GM12878 (cell line): Measurements from ENCODE around the gene ANOS1. TPM values are rescaled to one million over a fixed set of nuclear protein-coding genes. Genes with fewer than 3 reads are reported as not detected.

Source experiments
- ATAC-seq: fragments of 200-7000 bp; cut with Tn5 transposase; 3 replicates; pipeline ENCODE4 v1.9.1; 2020; ENCODE audit warnings: mild to moderate bottlenecking, moderate library complexity
- BruUV-seq: library from RNA; stranded (reverse); fragments of 400-500 nt; replicated peaks from 2 replicates; lab custom pipeline; 2021; lab: Mats Ljungman, UMichigan
- CTCF ChIA-PET: fragments of 300-600 bp; sonication (Branson Sonifier 250); formaldehyde crosslinking; extraction: SDS; loops from one replicate; lab custom pipeline; 2021; ENCODE audit warnings: inconsistent platforms; lab: Yijun Ruan, JAX
- POLR2A ChIA-PET: fragments of 350-600 bp; formaldehyde crosslinking; extraction: SDS; loops from one replicate; lab custom pipeline; 2021; ENCODE audit warnings: inconsistent platforms; lab: Charles Lee
- RAD21 ChIA-PET: fragments of 300-600 bp; sonication (Branson Sonifier 250); formaldehyde crosslinking; loops from one replicate; lab custom pipeline; 2023; ENCODE audit warnings: antibody characterized with exemption; ENCODE audit not compliant: unreplicated experiment; lab: Charles Lee
- SMC1A ChIA-PET: fragments of 300-600 bp; sonication (Branson Sonifier 250); formaldehyde crosslinking; loops from one replicate; lab custom pipeline; 2023; ENCODE audit not compliant: unreplicated experiment, uncharacterized antibody; lab: Charles Lee
- DNase-seq: peaks from one replicate; pipeline ENCODE4 v3.0.0-alpha.2; 2011; ENCODE audit warnings: low read depth, low spot score
- FAIRE-seq: peaks from 3 replicates; lab custom pipeline; 2011; peaks lifted over from hg19 to GRCh38; lab: Jason Lieb, UNC
- H2AFZ ChIP-seq: 2 replicates; pipeline ENCODE4 v1.6.0; 2011; ENCODE audit warnings: low read depth, low read length, control low read depth; ENCODE audit not compliant: control insufficient read depth
- H3K27ac ChIP-seq: 2 replicates; pipeline ENCODE4 v1.5.1; 2011; ENCODE audit warnings: control low read depth; ENCODE audit not compliant: control insufficient read depth, insufficient read depth
- H3K27me3 ChIP-seq, 2 experiments: replicated peaks in 1 of 2; 2 replicates each; pipeline versions ENCODE4 v1.6.0 to v1.6.1; 2011; ENCODE audit warnings: low read length in 1 of 2; ENCODE audit not compliant: control insufficient read depth in 2 of 2, insufficient read depth in 2 of 2
- H3K36me3 ChIP-seq, 2 experiments: 2 replicates each; pipeline ENCODE4 v1.5.1; 2011; ENCODE audit warnings: low read length in 1 of 2; ENCODE audit not compliant: control insufficient read depth in 2 of 2, insufficient read depth in 2 of 2
- H3K4me1 ChIP-seq: 2 replicates; pipeline ENCODE4 v1.6.1; 2011; ENCODE audit warnings: mild to moderate bottlenecking, low read length, moderate library complexity, mixed read lengths; ENCODE audit not compliant: control insufficient read depth, insufficient read depth
- H3K4me2 ChIP-seq: 2 replicates; pipeline ENCODE4 v1.6.0; 2011; ENCODE audit warnings: control low read depth; ENCODE audit not compliant: control insufficient read depth, insufficient read depth
- H3K4me3 ChIP-seq: fragments of 200-600 bp; sonication (generic); 2 replicates; pipeline ENCODE4 v1.5.1; 2016
- H3K79me2 ChIP-seq: 2 replicates; pipeline ENCODE4 v1.6.0; 2011; ENCODE audit warnings: low read length; ENCODE audit not compliant: control insufficient read depth, insufficient read depth
- H3K9ac ChIP-seq: 2 replicates; pipeline ENCODE4 v1.8.0; 2011; ENCODE audit warnings: low read length, control low read depth, mixed read lengths; ENCODE audit not compliant: control insufficient read depth, insufficient read depth
- H3K9me3 ChIP-seq: replicated peaks from 3 replicates; pipeline ENCODE4 v1.5.1; 2011; ENCODE audit warnings: mild to moderate bottlenecking, low read length; ENCODE audit not compliant: control insufficient read depth, insufficient read depth
- H4K20me1 ChIP-seq: 2 replicates; pipeline ENCODE4 v1.6.0; 2011; ENCODE audit not compliant: control insufficient read depth, insufficient read depth
- CBX5 ChIP-seq: sonication (generic); IDR thresholded peaks from 2 replicates; pipeline ENCODE4 v1.6.1; 2016; ENCODE audit warnings: low read depth, moderate library complexity, mild to moderate bottlenecking, inconsistent platforms
- NKRF ChIP-seq: fragments of 450-650 bp; conservative IDR thresholded peaks from 2 replicates; pipeline ENCODE4 v1.6.1; 2017; ENCODE audit warnings: mild to moderate bottlenecking, moderate library complexity
- REST ChIP-seq: IDR thresholded peaks from 2 replicates; pipeline ENCODE4 v1.6.1; 2012; ENCODE audit warnings: mild to moderate bottlenecking, low read depth, low read length
- SUPT20H ChIP-seq: IDR thresholded peaks from 2 replicates; pipeline ENCODE4 v1.6.1; 2011; ENCODE audit warnings: low read depth, mild to moderate bottlenecking, low read length, moderate library complexity, borderline replicate concordance; ENCODE audit not compliant: control insufficient read depth
- ZNF622 ChIP-seq: fragments of 450-650 bp; IDR thresholded peaks from 2 replicates; pipeline ENCODE4 v1.6.1; 2017; ENCODE audit warnings: mild to moderate bottlenecking, inconsistent platforms
- WGBS: methylation state at CpG from one replicate; pipeline ENCODE4 v1.1.6; 2016; ENCODE audit warnings: low lambda C conversion rate; ENCODE audit not compliant: insufficient replicate concordance, insufficient coverage; ENCODE audit errors: missing lambda C conversion rate; 5-methylcytosine and 5-hydroxymethylcytosine counted together
- in situ Hi-C: fragments of 300-500 bp; cut with MboI; formaldehyde crosslinking; loops from 9 replicates; pipeline ENCODE4 v1.14.3; 2018; ENCODE audit warnings: mixed read lengths
- intact Hi-C: fragments of 100-400 bp; cut with micrococcal nuclease; formaldehyde crosslinking; loops from one replicate; pipeline ENCODE4 v1.14.2; 2022; ENCODE audit not compliant: unreplicated experiment
- polyA plus RNA-seq, 11 experiments: library from polyadenylated mRNA; depleted of rRNA in 4 of 11; unstranded in 6 of 11; stranded (reverse) in 5 of 11; fragments of >200 nt; fragmentation: Nextera tagmentation in 4 of 11; fragmentation: Illumina TruSeq in 1 of 11; extraction: Ambion mirVana in 4 of 11; extraction: Trizol in 1 of 11; gene quantifications; 1 replicate in 1 of 11; 2 replicates in 10 of 11; pipeline versions ENCODE4 v1.2.1 to v1.2.3, GENCODE V29; 2011 to 2016; ENCODE audit warnings: inconsistent platforms in 2 of 11, missing spikeins in 2 of 11, low read depth in 1 of 11
- total RNA-seq, 4 experiments: library from RNA; depleted of rRNA in 3 of 4; stranded (reverse); fragments of >200 nt in 3 of 4; fragmentation: Illumina TruSeq in 1 of 4; extraction: Trizol in 1 of 4; gene quantifications; 2 replicates each; pipeline versions ENCODE4 v1.2.1 to v1.2.3, GENCODE V29; 2013 to 2021
- TF ChIP-seq, protein P1 (sequence below): IDR thresholded peaks from 2 replicates; pipeline ENCODE4 v1.6.1; 2011; ENCODE audit warnings: low read depth, mild to moderate bottlenecking, low read length, moderate library complexity, borderline replicate concordance; ENCODE audit errors: extremely low read depth
- TF ChIP-seq, protein P2 (sequence below): fragments of 450-650 bp; IDR thresholded peaks from 2 replicates; pipeline ENCODE4 v1.6.1; 2017; ENCODE audit warnings: antibody characterized with exemption, mild to moderate bottlenecking, moderate library complexity

The ANOS1 gene
- total and polyA plus RNA-seq, 10 of the 15 experiments (the other 5 are each of a cell fraction or from before 2014, with no cell fraction given) = under 0.01 to 4.0 (median 0.03) TPM; not detected in 3

- Histone ChIP-seq H3K4me1 (no peaks in the 10 kb centered on the region), H3K9me3 (no peaks in the 10 kb centered on the region), H3K27ac (no peak overlapping the region), H3K4me3 (no peak overlapping the region), H3K4me2 (no peak overlapping the region), H3K79me2 (no peaks in the 10 kb centered on the region), H4K20me1 (no peaks in the 10 kb centered on the region), H3K9ac (no peak overlapping the region), H3K27me3 (peaks cover 3 to 4% of the 10 kb centered on the region in 2 experiments), H3K36me3 (no peaks in the 10 kb centered on the region), H2AFZ (no peak overlapping the region)
- no peak for DNase-seq
- intact Hi-C loops (no loop called here), in situ Hi-C loops (no loop called here)
- no peak for ATAC-seq
- BruUV-seq = no TSS peak
- TF ChIP-seq, protein P1, sequence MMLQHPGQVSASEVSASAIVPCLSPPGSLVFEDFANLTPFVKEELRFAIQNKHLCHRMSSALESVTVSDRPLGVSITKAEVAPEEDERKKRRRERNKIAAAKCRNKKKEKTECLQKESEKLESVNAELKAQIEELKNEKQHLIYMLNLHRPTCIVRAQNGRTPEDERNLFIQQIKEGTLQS = no peak
- TF ChIP-seq ZNF622 (no peak), REST (no peak), SUPT20H (no peak), NKRF (no peak), CBX5 (no peak)
- TF ChIP-seq, protein P2, sequence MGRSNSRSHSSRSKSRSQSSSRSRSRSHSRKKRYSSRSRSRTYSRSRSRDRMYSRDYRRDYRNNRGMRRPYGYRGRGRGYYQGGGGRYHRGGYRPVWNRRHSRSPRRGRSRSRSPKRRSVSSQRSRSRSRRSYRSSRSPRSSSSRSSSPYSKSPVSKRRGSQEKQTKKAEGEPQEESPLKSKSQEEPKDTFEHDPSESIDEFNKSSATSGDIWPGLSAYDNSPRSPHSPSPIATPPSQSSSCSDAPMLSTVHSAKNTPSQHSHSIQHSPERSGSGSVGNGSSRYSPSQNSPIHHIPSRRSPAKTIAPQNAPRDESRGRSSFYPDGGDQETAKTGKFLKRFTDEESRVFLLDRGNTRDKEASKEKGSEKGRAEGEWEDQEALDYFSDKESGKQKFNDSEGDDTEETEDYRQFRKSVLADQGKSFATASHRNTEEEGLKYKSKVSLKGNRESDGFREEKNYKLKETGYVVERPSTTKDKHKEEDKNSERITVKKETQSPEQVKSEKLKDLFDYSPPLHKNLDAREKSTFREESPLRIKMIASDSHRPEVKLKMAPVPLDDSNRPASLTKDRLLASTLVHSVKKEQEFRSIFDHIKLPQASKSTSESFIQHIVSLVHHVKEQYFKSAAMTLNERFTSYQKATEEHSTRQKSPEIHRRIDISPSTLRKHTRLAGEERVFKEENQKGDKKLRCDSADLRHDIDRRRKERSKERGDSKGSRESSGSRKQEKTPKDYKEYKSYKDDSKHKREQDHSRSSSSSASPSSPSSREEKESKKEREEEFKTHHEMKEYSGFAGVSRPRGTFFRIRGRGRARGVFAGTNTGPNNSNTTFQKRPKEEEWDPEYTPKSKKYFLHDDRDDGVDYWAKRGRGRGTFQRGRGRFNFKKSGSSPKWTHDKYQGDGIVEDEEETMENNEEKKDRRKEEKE = no peak
- ChIA-PET CTCF (interaction anchor here (0.8 to 1.4 kb wide), 2 partner anchors 11 to 14 kb away, joined by 3 to 6 read pairs; no protein-coding TSS in a partner anchor), POLR2A (interaction anchor here (0.7 kb wide), 1 partner anchor 481 kb away, joined by 4 read pairs; no protein-coding TSS in a partner anchor), SMC1A (interaction anchor here (1.4 kb wide), 1 partner anchor 9 kb away, joined by 3 read pairs; no protein-coding TSS in a partner anchor), RAD21 (no interaction called here)
- 17% methylated on average over 11 of the region's 11 CpGs for WGBS
- FAIRE-seq = no peak
Measured at GRCh38 chrX:8728932-8729535, 2.9 kb downstream of the ANOS1 start.
